Measurements from ENCODE around the gene COL11A2.

COL11A2 gene

GRCh38 chr6:33192671-33193602 is 670 bp upstream of the COL11A2 start:
- no peak for DNase-seq (ENCODE audit: low read depth in 2 of 2)

DNA sequence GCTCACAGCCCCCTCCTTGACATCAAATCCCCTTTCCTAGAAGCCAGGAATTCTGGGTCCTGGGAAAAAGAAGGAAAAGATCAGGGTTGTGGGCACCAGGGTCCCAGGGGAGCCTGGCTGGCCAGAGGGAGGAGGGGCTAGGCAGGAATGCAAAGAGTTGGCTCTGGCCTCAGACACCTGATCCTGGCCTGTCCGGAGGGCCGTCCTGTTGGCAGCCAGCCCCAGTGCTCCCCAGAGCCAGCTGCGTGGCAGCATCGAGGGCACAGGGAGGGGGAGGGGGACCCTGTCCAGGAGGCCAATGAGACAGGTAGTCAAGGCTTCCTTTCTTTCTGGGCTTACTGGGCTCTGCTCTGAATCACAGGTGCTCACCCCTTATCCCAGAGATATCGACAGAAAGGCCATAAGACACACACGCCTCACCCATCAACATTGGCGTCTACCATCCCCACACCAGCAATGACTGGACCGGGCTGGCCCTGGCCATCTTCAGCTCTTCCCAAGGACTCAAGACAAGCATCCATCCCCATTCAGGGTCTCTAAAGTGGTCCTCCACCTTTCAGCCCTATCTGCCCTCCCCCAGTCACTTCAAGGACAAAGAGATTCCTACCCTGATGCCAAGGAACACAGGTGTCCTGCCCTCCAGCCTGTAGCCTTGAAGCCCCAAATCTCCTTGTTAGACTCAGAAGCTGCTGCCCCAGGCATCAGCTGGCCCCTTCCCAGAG is 723 bp downstream of the COL11A2 start:
- no peak for DNase-seq (ENCODE audit: low read depth in 2 of 2)

DNA sequence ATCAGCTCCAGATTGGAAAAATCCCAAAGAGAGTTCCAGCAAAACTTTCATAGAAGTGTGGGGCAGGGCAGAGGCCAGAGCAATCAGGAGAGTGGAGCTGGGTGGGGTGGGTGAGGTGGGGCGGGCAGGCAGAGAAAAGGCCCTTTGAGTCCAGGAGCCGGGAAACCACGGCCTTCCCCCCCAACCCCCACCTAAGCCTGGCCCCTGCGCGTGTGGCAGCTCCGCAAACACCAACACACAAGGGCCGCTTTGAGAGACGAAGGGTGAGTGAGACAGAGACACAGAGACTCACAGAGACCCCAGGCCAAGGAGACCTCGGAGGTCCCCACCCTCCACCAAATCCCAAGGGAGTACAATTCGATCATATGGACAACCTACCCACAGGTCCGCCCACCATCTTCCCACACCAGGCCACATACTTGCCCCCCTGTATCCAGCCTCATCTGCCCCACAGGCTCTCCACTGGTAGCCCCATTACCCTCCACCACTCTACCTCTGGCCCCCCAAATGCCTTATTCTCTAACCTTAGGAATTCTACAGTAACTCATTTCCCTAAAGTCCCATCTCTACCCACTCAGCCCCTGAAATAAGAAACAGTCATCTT is 1.7 kb downstream of the COL11A2 start:
- no peak for DNase-seq (ENCODE audit: low read depth in 2 of 2)

DNA sequence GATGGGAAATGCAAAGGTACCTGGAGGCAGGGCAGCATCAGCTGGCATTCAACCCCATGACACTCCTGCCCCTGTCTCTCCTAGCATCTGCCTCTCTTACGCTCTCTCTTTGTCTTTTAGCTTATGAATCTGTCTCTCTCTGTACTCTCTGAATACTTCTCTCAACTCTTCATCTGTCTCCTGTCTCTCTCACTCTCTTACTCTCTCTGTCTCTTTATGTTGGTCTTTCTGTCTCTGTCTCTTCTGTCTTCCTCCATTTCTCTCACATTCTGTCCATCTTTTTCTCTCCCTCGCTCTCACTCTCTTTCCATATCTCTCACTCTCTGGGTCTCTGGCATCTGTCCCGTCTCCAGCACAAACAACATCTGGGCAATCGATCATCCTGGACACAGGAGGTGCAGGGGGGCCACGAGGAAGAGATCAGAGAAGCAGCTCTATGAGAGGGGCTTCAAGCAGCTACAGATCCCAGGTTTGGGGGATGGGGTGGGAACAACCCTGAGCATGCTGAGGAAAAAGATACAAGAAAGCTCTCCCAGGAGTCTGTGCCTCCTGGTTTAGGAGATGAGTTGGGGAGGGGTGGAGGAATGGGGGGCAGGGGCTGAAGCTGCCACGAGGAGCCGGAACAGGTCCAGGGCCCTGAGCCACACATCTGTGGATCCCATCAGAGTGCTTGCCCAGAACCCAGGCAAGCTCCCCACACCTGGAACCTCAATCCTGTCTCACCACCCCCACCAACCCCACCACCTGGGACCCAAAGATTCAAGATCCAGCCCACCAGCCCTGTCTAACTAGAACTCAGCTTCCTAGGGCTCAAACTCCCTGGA is 2.4 kb downstream of the COL11A2 start:
- DNase-seq (ENCODE audit: low read depth in 2 of 2) = no peak

- DNase-seq (ENCODE audit: low read depth in 2 of 2) = no peak
Measured at GRCh38 chr6:33189164-33189563, 3.1 kb downstream of the COL11A2 start.

GRCh38 chr6:33187809-33188208 is 4.5 kb downstream of the COL11A2 start:
- DNase-seq (ENCODE audit: low read depth in 2 of 2) = no peak

- no peak for DNase-seq (ENCODE audit: low read depth in 2 of 2)
Measured at GRCh38 chr6:33185654-33186187, 6.5 kb downstream of the COL11A2 start.

GRCh38 chr6:33185190-33185589 is 7.1 kb downstream of the COL11A2 start:
- DNase-seq (ENCODE audit: low read depth in 2 of 2) = no peak

DNA sequence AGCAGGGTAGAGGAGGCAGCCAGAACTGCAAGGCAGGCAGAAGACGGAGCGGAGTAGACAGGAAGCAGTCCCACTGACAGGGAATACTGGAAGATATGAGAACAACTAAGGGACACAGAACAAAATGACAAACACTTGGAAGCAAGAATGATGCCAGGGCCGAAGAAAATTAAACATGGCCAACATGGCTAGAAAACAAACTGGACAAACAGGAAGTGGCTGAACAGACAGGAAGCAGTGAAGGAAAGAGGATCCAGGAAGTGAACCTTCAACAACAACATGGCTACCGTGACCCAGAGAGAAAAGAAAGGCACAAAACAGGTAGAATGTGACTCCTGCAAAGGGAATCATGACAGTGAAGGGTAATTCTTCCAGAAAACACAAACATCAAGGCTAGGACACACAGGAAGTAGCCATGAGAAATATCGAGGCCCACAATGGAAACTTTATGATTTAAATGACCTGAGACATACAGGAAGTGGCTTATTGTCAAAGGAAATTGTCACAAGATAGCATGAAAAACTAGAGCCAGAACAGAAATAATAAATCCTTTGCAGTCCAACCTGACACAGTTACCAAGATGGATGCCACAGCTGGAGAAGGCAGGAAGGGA is 9.1 kb downstream of the COL11A2 start:
- DNase-seq (ENCODE audit: low read depth in 2 of 2) = no peak

DNA sequence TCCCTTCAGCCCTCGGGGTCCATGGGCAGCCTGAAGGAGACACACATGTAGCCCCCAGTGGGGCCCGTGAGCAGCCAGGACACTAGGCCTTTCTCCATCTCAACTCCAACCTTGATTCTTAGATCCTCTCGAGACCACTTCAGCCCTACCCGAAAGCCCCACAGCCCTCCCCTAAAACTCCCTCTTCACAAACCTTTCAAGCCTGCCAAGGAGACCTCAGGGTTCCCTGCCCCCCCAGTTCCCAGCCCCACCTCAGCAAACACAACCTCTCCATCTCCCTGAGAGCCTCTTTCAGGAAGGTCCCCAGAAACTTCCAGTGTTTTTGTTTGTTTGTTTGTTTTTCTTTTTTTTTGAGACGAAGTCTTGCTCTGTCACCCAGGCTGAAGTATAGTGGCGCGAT is 11.1 kb downstream of the COL11A2 start:
- no peak for DNase-seq (ENCODE audit: low read depth in 2 of 2)

GRCh38 chr6:33178755-33179475 is 13.4 kb downstream of the COL11A2 start:
- DNase-seq (ENCODE audit: low read depth in 2 of 2) = no peak

- DNase-seq (ENCODE audit: low read depth in 2 of 2) = no peak
Measured at GRCh38 chr6:33177552-33178446, 14.5 kb downstream of the COL11A2 start.

DNA sequence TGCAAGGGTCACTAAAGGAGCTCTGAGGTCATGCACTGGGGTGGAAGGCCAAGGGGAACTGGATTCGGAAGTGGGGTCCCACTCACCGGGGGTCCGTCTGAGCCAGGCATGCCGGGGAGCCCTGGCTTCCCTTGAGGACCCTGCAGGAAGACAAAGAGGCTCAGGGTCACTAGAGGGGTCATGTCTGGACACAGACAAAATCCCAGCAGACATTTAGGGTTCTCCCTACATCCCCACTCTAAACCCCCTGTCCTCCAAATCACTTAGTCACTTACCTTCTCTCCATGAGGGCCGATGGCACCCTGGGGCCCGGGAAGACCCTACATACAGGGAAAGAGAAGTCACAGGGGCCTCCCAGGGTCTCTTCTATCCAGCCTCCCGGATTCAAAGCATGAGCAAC is 15.4 kb downstream of the COL11A2 start:
- no peak for DNase-seq (ENCODE audit: low read depth in 2 of 2)

- no peak for DNase-seq (ENCODE audit: low read depth in 2 of 2)
Measured at GRCh38 chr6:33175436-33176069, 16.7 kb downstream of the COL11A2 start.

DNA sequence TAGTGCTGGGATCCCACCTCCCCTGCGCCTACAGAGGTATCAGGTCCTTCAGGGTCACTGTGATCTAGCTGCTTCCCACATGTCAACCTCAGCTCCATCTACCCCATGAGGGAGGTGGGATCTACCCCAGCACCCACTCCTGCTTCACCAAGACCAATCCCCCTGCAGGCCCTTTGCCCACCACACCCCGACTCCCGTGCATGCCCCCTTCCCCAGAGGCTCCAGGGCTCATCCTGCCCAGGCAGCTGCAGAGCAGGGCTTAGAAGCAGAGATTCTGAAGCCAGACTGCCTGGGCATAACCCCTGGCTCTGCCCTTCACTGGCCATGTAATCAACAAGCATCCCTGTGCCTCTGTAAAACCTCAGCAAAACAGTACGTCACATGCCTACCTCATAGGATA is 17.5 kb downstream of the COL11A2 start:
- DNase-seq (ENCODE audit: low read depth in 2 of 2) = no peak

GRCh38 chr6:33173535-33174180 is 18.6 kb downstream of the COL11A2 start:
- DNase-seq (ENCODE audit: low read depth in 2 of 2) = no peak

- DNase-seq (ENCODE audit: low read depth in 2 of 2) = no peak
Measured at GRCh38 chr6:33172688-33173534, 19.4 kb downstream of the COL11A2 start.

Data from stimulated activated CD8-positive, alpha-beta memory T cell treated with anti-CD3 and anti-CD28 coated beads, Interleukin-7, amount 100 ng/mL, for 4 hours (primary cell).